IPS-18a (cell line): ENCODE results near the gene RPL36A.

Experiments
- H3K27ac ChIP-seq: one replicate; pipeline ENCODE4 v1.5.1; 2013; ENCODE audit warnings: low read length
- H3K27me3 ChIP-seq: one replicate; pipeline ENCODE4 v1.6.1; 2013; ENCODE audit warnings: mild to moderate bottlenecking, low read length; ENCODE audit not compliant: control insufficient read depth, insufficient read depth
- H3K36me3 ChIP-seq: one replicate; pipeline ENCODE4 v1.6.1; 2013; ENCODE audit warnings: low read depth, low read length; ENCODE audit not compliant: control insufficient read depth
- H3K4me1 ChIP-seq: one replicate; pipeline ENCODE4 v1.6.1; 2013; ENCODE audit warnings: low read depth, low read length; ENCODE audit not compliant: control insufficient read depth
- H3K4me3 ChIP-seq: one replicate; pipeline ENCODE4 v1.5.1; 2013; ENCODE audit warnings: low read length
- H3K9ac ChIP-seq: one replicate; pipeline ENCODE4 v1.6.1; 2013; ENCODE audit warnings: mild to moderate bottlenecking, low read length, moderate library complexity
- H3K9me3 ChIP-seq: one replicate; pipeline ENCODE4 v1.6.1; 2013; ENCODE audit warnings: low read depth, low read length; ENCODE audit not compliant: control insufficient read depth

The RPL36A gene

DNA sequence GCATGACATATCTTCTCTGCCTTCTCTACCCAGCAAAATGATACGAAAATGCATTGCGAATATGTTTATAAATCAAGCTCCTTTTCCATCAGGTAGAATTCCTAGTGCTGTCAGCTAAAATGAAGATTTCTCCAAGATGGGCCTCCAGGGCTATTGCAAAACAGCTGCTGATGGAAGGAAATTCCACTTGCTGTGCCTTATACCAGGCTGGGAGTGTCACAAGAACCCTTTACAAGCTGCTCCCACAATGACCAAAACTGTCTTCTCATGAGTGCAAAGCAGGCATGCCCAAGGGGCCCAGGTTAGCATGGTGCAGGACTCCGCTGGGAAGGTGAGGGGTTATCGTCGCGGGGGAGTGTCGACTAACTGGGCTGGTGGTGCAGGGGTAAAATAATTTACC lies 25.9 kb downstream of the RPL36A start:
- Histone ChIP-seq H3K9me3 (no peaks in the 10 kb centered on the region), H3K9ac (no peak overlapping the region), H3K27ac (no peak overlapping the region), H3K27me3 (no peaks in the 10 kb centered on the region), H3K4me1 (peaks cover 15% of the 10 kb centered on the region), H3K4me3 (no peak overlapping the region), H3K36me3 (peaks cover 21% of the 10 kb centered on the region)

DNA sequence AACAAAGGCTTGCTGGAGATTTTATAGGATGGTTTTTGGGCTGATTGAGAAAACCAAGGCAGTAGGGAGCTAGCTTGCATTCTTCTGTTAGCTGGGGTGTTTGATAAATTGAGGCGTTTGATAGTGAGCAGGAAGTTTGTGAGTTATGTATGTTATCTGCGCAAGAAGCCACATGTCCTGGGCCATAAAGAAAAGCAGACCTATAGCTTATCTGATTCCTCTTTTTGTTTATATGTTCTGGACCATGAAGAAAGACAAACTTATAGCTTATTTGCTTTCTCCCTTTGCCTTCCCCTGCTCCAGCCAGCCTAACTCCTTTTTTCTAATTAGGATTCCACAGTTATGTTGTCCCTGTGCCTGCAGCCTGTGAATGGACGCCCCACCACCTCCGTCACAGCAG lies 26.4 kb downstream of the RPL36A start:
- Histone ChIP-seq H3K27me3 (no peaks in the 10 kb centered on the region), H3K27ac (no peak overlapping the region), H3K4me3 (no peak overlapping the region), H3K9me3 (no peaks in the 10 kb centered on the region), H3K4me1 (peaks cover 15% of the 10 kb centered on the region), H3K36me3 (peaks cover 16% of the 10 kb centered on the region), H3K9ac (peak overlapping the region; percentile 86)

DNA sequence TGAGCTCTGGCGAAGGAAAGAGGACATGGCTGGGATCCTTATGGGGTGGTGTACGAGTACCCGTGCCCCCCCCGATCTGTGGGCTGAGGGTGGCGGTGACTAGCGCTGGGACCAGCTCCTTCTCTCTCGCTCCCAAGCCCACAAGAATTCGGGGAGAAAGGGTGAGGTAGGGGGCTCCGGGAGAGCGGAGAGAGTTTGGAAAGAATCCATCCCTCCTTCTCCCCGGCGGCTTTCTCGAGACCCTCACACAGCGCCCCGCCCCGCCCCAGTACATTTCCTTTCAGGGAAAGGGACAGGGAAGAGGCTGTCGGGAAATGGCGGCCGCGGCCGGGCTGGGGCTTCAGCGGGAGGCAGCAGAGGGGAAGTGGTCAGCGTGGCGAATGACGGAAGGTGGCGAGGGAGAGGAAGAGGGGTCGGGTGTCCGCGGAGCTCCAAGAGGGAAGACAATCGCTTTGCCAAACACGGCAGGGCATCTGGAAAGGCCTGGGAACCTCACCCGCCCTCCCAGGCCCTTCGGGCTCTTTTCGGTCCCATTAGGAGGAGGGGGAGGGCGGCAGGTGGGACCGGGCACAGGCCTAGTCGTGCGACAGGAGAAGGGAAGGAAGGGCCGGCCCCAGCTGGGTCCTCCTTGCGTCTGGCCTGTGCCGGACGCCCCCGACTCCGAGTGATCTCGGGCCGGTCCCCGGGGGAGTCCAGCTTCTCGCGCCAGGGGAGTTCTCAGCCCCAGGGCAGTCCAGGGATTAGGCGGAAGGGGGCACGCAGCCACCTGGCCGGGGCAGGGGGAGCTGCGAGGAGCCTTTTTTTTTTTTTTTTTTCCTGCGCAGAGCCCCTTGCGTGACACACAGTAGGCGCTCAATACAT lies 27.4 kb downstream of the RPL36A start:
- Histone ChIP-seq H3K4me1 (peaks cover 15% of the 10 kb centered on the region), H3K36me3 (peaks cover 6% of the 10 kb centered on the region), H3K9me3 (no peaks in the 10 kb centered on the region), H3K27me3 (no peaks in the 10 kb centered on the region), H3K4me3 (peak overlapping the region; percentile 74), H3K9ac (peak overlapping the region; percentile 86), H3K27ac (peak overlapping the region; percentile 91)

DNA sequence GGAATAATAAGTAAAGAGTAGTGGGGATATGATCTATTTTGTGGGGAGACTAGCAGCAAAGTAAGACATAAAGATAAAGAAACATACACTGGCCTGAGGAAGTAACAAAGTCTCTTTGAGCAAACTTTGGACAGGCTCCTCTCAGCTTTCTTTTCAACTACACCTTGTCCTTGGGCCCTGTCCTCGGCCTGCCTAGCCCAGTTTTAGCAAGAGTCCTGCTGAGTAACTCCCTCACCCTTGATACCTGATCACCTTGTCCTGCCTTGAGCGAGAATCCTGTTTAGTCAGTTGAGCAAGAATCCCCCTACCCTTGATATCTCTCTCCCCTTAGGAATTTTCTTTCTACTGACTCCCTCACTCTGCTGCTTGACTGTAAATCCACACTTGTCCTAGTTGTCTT lies 28.7 kb downstream of the RPL36A start:
- Histone ChIP-seq H3K9ac (no peak overlapping the region), H3K4me1 (peaks cover 15% of the 10 kb centered on the region), H3K36me3 (peaks cover 5% of the 10 kb centered on the region), H3K27me3 (no peaks in the 10 kb centered on the region), H3K9me3 (no peaks in the 10 kb centered on the region), H3K27ac (no peak overlapping the region), H3K4me3 (peak overlapping the region; percentile 74)

- no peaks in the 10 kb centered on the region for H3K27me3 ChIP-seq
- H3K4me1 ChIP-seq = no peaks in the 10 kb centered on the region
- no peaks in the 10 kb centered on the region for H3K9me3 ChIP-seq
- H3K27ac ChIP-seq = no peak overlapping the region
- H3K9ac ChIP-seq = no peak overlapping the region
- H3K36me3 ChIP-seq = peaks cover 56% of the 10 kb centered on the region
- no peak overlapping the region for H3K4me3 ChIP-seq
Observed at GRCh38 chrX:101427954-101428353, 37.1 kb downstream of the RPL36A start.

DNA sequence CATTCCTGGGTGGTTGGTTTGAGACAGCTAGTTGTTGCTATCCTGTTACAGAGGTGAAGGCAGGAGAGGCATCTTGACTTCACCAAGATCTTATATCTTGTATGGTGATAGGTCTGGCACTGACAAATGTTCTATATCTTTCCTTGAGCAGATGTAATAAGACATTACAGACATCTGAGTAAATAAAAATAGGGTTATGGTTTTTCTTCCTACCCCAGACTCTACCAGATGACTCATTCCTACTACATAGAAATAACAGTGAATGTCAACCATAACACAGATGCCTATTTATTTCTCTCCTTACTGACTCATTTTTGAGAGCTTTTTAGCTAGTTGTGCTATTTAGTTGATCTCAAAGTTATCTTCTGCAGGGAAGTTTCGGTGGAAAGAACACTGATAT lies 39.1 kb downstream of the RPL36A start:
- Histone ChIP-seq H3K36me3 (peaks cover 47% of the 10 kb centered on the region), H3K9me3 (no peaks in the 10 kb centered on the region), H3K4me3 (no peak overlapping the region), H3K9ac (no peak overlapping the region), H3K4me1 (no peaks in the 10 kb centered on the region), H3K27me3 (no peaks in the 10 kb centered on the region), H3K27ac (no peak overlapping the region)

DNA sequence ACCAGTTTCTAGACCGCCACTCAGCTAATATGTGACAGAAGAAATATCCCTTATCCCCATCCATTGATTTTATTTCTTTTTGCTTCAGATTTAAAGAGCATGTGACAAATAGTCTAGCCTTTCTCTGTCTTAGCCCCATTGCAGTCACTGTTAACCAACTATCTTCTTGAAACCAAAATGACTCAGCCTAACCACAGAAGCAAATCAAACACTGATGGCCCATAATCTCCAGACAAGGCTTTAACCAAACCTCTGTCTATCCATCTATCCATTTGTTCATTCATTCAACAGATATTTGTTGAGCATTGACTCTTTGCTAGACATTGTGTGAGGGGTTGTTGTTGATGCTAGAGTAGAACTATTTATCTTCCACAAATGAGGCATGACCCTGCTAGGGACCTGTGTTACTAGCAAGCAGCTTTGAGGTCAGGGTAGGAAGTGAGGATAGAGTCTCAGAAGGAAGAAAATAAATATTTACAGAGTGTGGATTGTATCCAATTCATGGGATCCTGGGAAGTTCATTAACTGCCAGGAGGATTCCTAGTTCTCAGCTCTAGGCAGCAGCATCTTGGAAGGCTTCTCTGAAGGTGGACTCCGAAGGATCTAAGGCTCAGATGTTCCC lies 39.8 kb downstream of the RPL36A start:
- Histone ChIP-seq H3K4me1 (no peaks in the 10 kb centered on the region), H3K36me3 (peaks cover 45% of the 10 kb centered on the region), H3K27ac (no peak overlapping the region), H3K9ac (no peak overlapping the region), H3K9me3 (no peaks in the 10 kb centered on the region), H3K4me3 (no peak overlapping the region), H3K27me3 (no peaks in the 10 kb centered on the region)

GRCh38 chrX:101442085-101442484 lies 51.3 kb downstream of the RPL36A start:
- Histone ChIP-seq H3K36me3 (peaks cover 19% of the 10 kb centered on the region), H3K27me3 (no peaks in the 10 kb centered on the region), H3K4me1 (no peaks in the 10 kb centered on the region), H3K9me3 (no peaks in the 10 kb centered on the region), H3K27ac (no peak overlapping the region), H3K9ac (no peak overlapping the region), H3K4me3 (no peak overlapping the region)
